ENCODE results near the gene HNF1B. TPM values are rescaled to one million over a fixed set of nuclear protein-coding genes. Genes with fewer than 3 reads are reported as not detected.

Gene HNF1B
- total and polyA plus RNA-seq, 5 donors = not detected

DNA sequence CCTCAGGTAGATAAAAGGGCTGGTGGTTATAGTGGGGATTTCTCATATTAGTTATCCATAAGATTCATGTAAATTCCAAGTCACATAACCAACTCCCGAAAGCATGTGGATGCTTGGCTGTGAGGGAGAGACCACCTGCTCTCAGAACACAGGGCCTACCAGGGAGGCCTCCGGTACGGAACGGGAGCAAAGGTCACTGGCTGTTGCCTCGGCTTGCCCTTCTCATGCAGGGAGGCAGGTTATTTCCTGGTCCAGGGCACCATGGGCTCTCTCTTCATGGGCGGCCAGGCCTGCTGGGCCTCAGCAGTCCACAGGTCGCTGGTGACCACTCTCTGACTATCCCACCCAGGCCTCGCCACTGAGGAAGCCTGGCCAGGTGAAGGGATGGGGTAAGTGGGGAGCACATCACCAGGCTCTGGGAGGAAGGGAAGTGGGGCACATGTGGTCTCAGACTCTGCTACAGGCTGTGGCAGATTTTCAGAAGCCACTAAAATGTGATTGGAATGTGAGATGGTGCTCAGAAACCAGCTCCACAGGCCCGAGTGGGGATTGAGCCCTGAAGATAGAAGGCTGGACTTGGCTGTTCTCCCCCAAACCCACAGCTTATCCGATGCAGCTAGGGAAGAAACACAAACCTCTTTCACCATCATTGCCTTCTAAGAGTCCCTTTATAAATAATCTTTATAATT, 45.4 kb downstream of the HNF1B start:
- ATAC-seq (no peak), DNase-seq (no peak)
- intact Hi-C loops (cut with DNase I) = no loop called here
- H3K27ac ChIP-seq (ENCODE audit: low read length) = no peak overlapping the region
- no peak overlapping the region for H3K4me3 ChIP-seq (ENCODE audit: low read length)
- WGBS = 82% methylated on average over 10 of the region's 10 CpGs
- peaks cover 2% of the 10 kb centered on the region for H3K4me1 ChIP-seq (ENCODE audit: control insufficient read depth, insufficient read depth, low read length)
- no peaks in the 10 kb centered on the region for H3K9me3 ChIP-seq (ENCODE audit: control insufficient read depth, low read length)
- no peaks in the 10 kb centered on the region for H3K27me3 ChIP-seq (ENCODE audit: control insufficient read depth, insufficient read depth)

DNA sequence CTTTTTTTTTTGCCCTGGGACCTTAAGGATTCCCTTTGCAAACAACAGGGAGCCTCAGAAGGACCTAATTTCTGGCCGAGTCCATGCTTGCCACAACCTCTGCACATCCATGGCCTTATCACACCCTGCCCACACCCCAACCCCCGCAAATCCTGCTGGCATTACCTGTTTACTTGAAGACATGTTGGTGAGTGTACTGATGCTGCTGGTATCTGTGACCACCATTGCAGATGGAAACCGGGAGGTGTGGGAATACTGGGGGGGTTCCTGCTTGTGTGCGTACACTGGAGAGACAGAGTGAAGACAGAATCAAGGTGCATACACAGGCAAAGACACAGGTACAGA, 46.0 kb downstream of the HNF1B start:
- ATAC-seq (no peak), DNase-seq (no peak)
- H3K27me3 ChIP-seq (ENCODE audit: control insufficient read depth, insufficient read depth) = no peaks in the 10 kb centered on the region
- H3K4me1 ChIP-seq (ENCODE audit: control insufficient read depth, insufficient read depth, low read length) = peaks cover 2% of the 10 kb centered on the region
- no peak overlapping the region for H3K27ac ChIP-seq (ENCODE audit: low read length)
- no peaks in the 10 kb centered on the region for H3K9me3 ChIP-seq (ENCODE audit: control insufficient read depth, low read length)
- 90% methylated on average over 4 of the region's 4 CpGs for WGBS
- intact Hi-C loops (cut with DNase I) = no loop called here
- H3K4me3 ChIP-seq (ENCODE audit: low read length) = no peak overlapping the region

DNA sequence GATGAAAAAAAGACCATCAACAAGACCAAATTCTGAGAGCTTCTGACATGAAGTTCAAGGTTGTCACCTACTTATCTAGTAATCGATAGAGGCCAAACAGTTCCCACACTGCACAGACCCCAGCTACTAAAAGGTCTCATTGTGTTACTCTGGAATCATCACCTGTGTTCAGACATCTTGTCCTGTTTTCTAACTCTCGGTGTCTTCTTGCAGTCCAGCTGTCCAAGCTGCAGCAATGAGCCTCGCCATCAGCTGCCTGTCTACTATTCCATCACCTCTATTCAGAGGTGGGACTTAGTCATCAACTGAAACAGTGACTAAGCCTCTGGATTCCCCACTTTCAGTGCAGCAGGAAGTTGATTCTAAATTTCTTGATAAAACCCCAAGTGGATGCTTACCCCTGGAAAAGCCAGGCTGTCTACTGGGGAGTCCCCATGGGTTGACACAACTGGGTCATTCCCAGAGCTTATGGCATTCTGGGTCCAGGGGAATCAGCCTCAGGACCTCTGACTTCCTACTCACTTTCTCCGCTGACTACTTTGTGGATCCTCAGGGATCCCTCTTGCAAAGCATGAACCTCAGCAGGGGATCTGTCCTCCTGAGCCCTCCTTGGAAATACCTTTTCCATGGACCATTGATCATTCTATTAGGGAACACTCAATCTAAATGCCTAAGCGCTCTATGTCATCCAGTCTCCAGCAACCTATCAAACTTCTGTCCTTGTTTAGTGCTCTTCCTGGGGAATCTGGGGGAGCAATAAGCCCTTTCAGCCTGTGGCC, 46.5 kb downstream of the HNF1B start:
- H3K27me3 ChIP-seq (ENCODE audit: control insufficient read depth, insufficient read depth) = no peaks in the 10 kb centered on the region
- no peak for ATAC-seq
- intact Hi-C loops (cut with DNase I) = no loop called here
- H3K4me3 ChIP-seq (ENCODE audit: low read length) = no peak overlapping the region
- H3K27ac ChIP-seq (ENCODE audit: low read length) = no peak overlapping the region
- no peak for DNase-seq
- no peaks in the 10 kb centered on the region for H3K9me3 ChIP-seq (ENCODE audit: control insufficient read depth, low read length)
- 81% methylated on average over 5 of the region's 5 CpGs for WGBS
- peaks cover 2% of the 10 kb centered on the region for H3K4me1 ChIP-seq (ENCODE audit: control insufficient read depth, insufficient read depth, low read length)

DNA sequence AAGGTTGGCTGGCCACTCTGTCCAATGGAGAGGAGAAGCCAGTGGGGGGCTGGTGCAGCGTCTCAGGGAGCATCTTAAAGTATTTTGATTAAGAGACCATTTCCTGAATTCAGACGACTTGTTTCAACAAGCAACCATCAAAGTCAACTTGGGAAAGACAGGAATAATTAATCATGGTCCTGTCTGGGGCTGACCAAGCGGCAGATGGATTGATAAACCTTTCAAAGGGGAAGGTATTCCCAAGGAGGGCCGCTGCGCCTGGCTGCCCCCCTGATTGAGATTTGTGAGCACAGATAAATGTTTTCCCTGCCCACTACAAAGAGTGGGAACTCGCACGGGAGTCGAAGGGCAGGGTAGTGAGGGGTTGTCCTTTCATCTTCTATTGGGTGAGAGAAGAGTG, 47.5 kb downstream of the HNF1B start:
- WGBS = 53% methylated on average over 8 of the region's 8 CpGs
- H3K9me3 ChIP-seq (ENCODE audit: control insufficient read depth, low read length) = no peaks in the 10 kb centered on the region
- intact Hi-C loops (cut with DNase I) = no loop called here
- H3K27me3 ChIP-seq (ENCODE audit: control insufficient read depth, insufficient read depth) = no peaks in the 10 kb centered on the region
- no peak overlapping the region for H3K27ac ChIP-seq (ENCODE audit: low read length)
- H3K4me3 ChIP-seq (ENCODE audit: low read length) = no peak overlapping the region
- no peak for DNase-seq
- peaks cover 2% of the 10 kb centered on the region for H3K4me1 ChIP-seq (ENCODE audit: control insufficient read depth, insufficient read depth, low read length)
- no peak for ATAC-seq

DNA sequence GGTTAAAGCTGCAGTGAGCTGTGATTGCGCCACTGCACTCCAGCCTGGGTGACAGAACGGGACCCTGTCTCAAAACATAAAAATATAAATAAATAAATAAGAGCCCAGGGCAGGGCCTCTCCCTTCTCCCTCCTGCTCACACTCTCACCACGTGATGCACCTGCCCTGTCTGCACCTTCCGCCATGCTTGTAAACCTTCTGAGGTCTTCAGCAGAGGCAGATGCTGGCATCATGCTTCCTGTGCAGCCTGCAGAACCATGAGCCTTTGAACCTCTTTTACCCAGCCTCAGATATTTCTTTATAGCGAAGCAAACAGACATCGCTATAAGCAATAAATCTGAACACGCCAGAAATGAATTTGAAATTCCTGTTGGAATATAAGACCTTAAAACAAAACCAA, 48.5 kb downstream of the HNF1B start:
- WGBS = 91% methylated on average over 7 of the region's 7 CpGs
- ATAC-seq = no peak
- intact Hi-C loops (cut with DNase I) = no loop called here
- no peaks in the 10 kb centered on the region for H3K9me3 ChIP-seq (ENCODE audit: control insufficient read depth, low read length)
- no peak for DNase-seq
- H3K4me1 ChIP-seq (ENCODE audit: control insufficient read depth, insufficient read depth, low read length) = no peaks in the 10 kb centered on the region
- H3K27me3 ChIP-seq (ENCODE audit: control insufficient read depth, insufficient read depth) = no peaks in the 10 kb centered on the region
- no peak overlapping the region for H3K4me3 ChIP-seq (ENCODE audit: low read length)
- H3K27ac ChIP-seq (ENCODE audit: low read length) = no peak overlapping the region

DNA sequence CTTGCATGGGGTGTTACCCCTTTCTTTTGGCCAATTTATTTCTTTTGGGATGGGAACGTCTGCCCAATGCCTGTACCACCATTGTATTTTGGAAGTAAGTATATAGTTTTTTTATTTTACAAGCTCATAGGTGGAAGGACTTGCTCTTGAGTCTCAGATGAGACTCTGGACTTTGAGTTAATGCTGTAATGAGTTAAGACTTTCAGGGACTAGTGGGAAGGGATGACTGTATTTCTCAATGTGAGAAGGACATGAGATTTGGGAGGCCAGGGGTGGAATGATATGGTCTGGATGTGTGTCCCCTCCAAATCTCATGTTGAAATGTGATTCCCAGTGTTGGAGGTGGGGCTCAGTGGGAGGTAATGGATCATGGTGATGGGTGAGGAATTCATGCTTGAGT, 49.1 kb downstream of the HNF1B start:
- ATAC-seq = no peak
- intact Hi-C loops (cut with DNase I) = no loop called here
- WGBS = 80% methylated on average over 1 of the region's 1 CpG
- H3K4me1 ChIP-seq (ENCODE audit: control insufficient read depth, insufficient read depth, low read length) = no peaks in the 10 kb centered on the region
- H3K27ac ChIP-seq (ENCODE audit: low read length) = no peak overlapping the region
- no peaks in the 10 kb centered on the region for H3K9me3 ChIP-seq (ENCODE audit: control insufficient read depth, low read length)
- DNase-seq = no peak
- H3K4me3 ChIP-seq (ENCODE audit: low read length) = no peak overlapping the region
- no peaks in the 10 kb centered on the region for H3K27me3 ChIP-seq (ENCODE audit: control insufficient read depth, insufficient read depth)

DNA sequence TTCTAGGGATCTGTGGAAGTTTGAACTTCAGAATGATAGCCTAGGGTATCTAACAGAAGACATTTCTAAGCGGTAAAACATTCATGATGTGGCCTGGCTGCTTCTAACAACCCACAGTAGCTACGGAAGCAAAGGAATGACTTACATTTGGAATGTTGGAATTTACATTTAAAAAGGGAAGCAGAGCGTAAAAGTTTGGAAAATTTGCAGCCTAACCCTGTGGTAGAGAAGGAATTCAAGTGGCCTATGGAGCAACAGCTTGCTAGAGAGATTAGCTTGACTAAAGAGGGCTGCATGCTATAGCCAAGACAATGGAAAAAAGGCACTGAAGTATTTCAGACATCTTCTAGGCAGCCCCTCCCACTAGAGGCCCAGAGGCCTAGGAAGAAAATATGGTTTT, 50.1 kb downstream of the HNF1B start:
- Histone ChIP-seq H3K27ac (ENCODE audit: low read length) (no peak overlapping the region), H3K27me3 (ENCODE audit: control insufficient read depth, insufficient read depth) (no peaks in the 10 kb centered on the region), H3K4me3 (ENCODE audit: low read length) (no peak overlapping the region), H3K4me1 (ENCODE audit: control insufficient read depth, insufficient read depth, low read length) (no peaks in the 10 kb centered on the region), H3K9me3 (ENCODE audit: control insufficient read depth, low read length) (no peaks in the 10 kb centered on the region)
- ATAC-seq (no peak), DNase-seq (no peak)
- WGBS = 78% methylated on average over 3 of the region's 3 CpGs
- intact Hi-C loops (cut with DNase I) = no loop called here

DNA sequence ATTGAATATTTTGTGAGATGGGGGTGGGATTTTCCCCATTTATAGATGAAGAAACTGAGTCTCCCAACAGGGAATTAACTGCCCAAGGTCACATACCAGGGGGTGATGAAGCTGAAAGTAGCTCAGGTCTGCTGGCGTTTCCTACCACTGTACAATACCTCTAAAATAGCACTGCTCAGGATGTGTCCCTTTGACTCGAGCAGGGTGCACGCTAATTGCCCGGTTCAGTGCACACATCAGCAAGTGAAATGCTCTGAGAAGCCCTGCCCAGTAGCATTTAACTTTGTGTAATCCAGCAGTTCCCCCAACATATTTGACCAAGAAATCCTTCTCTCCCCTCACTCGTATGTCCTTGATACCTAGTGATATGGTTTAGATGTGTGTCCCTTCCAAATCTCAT, 51.5 kb downstream of the HNF1B start:
- Histone ChIP-seq H3K27me3 (ENCODE audit: control insufficient read depth, insufficient read depth) (no peaks in the 10 kb centered on the region), H3K27ac (ENCODE audit: low read length) (no peak overlapping the region), H3K4me3 (ENCODE audit: low read length) (no peak overlapping the region), H3K4me1 (ENCODE audit: control insufficient read depth, insufficient read depth, low read length) (no peaks in the 10 kb centered on the region), H3K9me3 (ENCODE audit: control insufficient read depth, low read length) (no peaks in the 10 kb centered on the region)
- ATAC-seq = no peak
- WGBS = 74% methylated on average over 5 of the region's 5 CpGs
- intact Hi-C loops (cut with DNase I) = no loop called here
- no peak for DNase-seq

DNA sequence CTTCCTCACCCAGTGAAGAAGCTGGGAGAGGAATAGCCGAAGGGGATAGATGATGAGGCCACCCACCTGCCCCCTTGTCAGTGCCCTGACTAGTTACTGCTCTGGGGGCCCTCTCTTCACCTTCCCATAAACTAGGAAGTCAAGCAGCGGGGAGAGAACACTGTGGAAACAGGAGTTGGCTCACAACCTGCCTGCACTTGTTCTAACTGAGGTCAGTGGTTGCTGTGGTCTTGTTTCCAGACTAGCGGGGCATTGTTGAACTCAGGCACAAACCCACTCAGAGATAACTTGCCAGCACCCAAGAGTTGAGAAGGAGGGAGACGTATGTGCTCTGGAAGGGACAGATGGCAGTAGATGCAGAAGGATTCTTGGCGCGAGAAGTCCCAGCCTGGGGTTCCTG, 53.1 kb downstream of the HNF1B start:
- no peak for DNase-seq
- WGBS = 73% methylated on average over 6 of the region's 6 CpGs
- H3K4me3 ChIP-seq (ENCODE audit: low read length) = no peak overlapping the region
- no peaks in the 10 kb centered on the region for H3K9me3 ChIP-seq (ENCODE audit: control insufficient read depth, low read length)
- no peak for ATAC-seq
- H3K4me1 ChIP-seq (ENCODE audit: control insufficient read depth, insufficient read depth, low read length) = no peaks in the 10 kb centered on the region
- H3K27ac ChIP-seq (ENCODE audit: low read length) = no peak overlapping the region
- no peaks in the 10 kb centered on the region for H3K27me3 ChIP-seq (ENCODE audit: control insufficient read depth, insufficient read depth)
- intact Hi-C loops (cut with DNase I) = no loop called here

DNA sequence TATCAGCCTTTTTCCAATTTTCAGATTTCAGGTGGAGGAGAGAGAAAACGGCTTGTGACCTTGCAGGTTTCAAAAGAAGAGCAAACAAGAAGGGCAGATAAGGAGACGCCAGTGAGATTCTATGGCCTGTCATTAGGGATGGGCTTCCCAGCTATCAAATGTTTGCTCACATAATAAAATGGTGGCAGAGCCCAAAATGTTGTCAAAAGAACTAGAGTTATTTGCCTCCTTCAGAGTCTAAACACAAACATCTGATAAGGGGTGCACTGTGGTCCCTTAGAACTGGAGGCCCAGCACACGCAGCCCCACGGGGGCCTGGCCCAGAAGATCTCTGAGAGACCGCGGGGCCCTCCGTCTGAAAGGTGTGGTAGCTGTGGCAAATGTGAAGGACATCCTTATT, 55.5 kb downstream of the HNF1B start:
- intact Hi-C loops (cut with DNase I) = no loop called here
- no peaks in the 10 kb centered on the region for H3K4me1 ChIP-seq (ENCODE audit: control insufficient read depth, insufficient read depth, low read length)
- DNase-seq = no peak
- no peak overlapping the region for H3K4me3 ChIP-seq (ENCODE audit: low read length)
- no peak for ATAC-seq
- H3K27ac ChIP-seq (ENCODE audit: low read length) = no peak overlapping the region
- no peaks in the 10 kb centered on the region for H3K27me3 ChIP-seq (ENCODE audit: control insufficient read depth, insufficient read depth)
- no peaks in the 10 kb centered on the region for H3K9me3 ChIP-seq (ENCODE audit: control insufficient read depth, low read length)
- WGBS = 78% methylated on average over 7 of the region's 7 CpGs

DNA sequence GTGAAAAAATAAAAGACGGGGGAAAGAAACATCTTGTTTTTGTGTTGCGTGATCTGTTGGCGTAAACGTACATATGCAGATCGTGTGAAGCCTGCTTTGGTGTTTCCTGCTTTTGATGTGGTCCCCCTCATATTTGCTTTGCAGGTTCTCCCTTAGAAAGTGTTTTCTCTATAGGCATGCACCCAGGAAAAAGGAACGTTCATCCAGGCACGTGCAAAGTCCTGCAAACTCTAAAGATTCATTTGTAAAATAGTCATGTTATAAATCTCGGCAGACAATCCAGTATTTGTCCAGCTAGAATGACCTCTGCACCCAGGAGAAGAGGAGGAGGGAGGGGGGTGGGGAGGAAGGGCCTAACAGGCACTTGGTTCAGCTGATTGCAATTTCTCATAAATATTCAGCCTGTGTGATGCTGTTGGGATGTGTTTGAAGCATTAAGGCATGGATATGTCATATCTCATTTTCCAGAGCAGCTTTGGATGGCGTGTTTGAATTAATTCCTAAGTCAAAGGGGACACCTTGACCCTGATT, 61.3 kb downstream of the HNF1B start:
- Histone ChIP-seq H3K4me3 (ENCODE audit: low read length) (no peak overlapping the region), H3K27me3 (ENCODE audit: control insufficient read depth, insufficient read depth) (no peaks in the 10 kb centered on the region), H3K27ac (ENCODE audit: low read length) (no peak overlapping the region), H3K4me1 (ENCODE audit: control insufficient read depth, insufficient read depth, low read length) (no peaks in the 10 kb centered on the region), H3K9me3 (ENCODE audit: control insufficient read depth, low read length) (peaks cover 1% of the 10 kb centered on the region)
- DNase-seq (no peak), ATAC-seq (no peak)
- intact Hi-C loops (cut with DNase I) = no loop called here
- 64% methylated on average over 9 of the region's 9 CpGs for WGBS
